Activated naive CD4-positive, alpha-beta T cell treated with anti-CD3 and anti-CD28 coated beads, Interleukin-2, amount 50 U/mL, for 72 hours (primary cell): Measurements from ENCODE around the gene WARS2. TPM values are rescaled to one million over a fixed set of nuclear protein-coding genes. Genes with fewer than 3 reads are reported as not detected.

Source experiments
- ATAC-seq, 2 donors: fragments of 150-1000 bp; cut with Tn5 transposase; 2 replicates each; pipeline ENCODE4 v1.10.0; 2021; ENCODE audit warnings: mild to moderate bottlenecking in 2 of 2, moderate library complexity in 2 of 2
- DNase-seq, 2 donors: peaks; one replicate each; pipeline ENCODE4 v3.0.0; 2021 to 2022; ENCODE audit warnings: low spot score in 2 of 2
- H3K27ac Mint-ChIP-seq, 2 donors: one replicate each; pipeline ENCODE4 v1.8.0; 2022; ENCODE audit warnings: mild to moderate bottlenecking in 2 of 2, mixed read lengths in 2 of 2
- H3K36me3 Mint-ChIP-seq, 2 donors: one replicate each; pipeline ENCODE4 v1.8.0; 2022; ENCODE audit warnings: mixed read lengths in 2 of 2
- H3K9me3 Mint-ChIP-seq, 2 donors: one replicate each; pipeline ENCODE4 v1.8.0; 2022; ENCODE audit warnings: mixed read lengths in 2 of 2
- total RNA-seq, 2 donors: library from RNA; stranded (reverse); gene quantifications; one replicate each; pipeline ENCODE4 v1.2.3, GENCODE V29; 2022

The WARS2 gene
- total RNA-seq, 2 donors from 2014 or later: 19.2 to 22.5 TPM

DNA sequence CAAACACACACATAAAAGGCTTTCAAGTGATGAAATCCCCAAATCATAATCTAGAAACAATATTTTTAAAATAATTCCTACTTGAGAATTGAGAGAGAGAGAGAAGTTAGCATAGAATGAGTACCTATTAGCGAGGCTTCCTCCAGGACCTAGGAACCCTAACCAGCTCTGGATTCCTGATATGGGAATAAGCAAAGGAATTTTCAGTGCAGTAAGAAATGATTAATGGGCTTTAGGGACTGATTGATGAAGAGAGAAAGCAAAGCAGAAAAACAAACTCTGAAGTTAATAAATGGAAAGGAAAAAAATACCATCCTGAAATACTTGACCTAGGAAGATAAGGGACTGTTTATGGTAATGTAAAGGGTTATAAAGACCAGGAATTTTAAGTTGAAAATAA lies 60.6 kb downstream of the WARS2 start:
- Mint-ChIP-seq H3K9me3 (peaks cover 0 to 8% of the 10 kb centered on the region in 2 donors), H3K36me3 (peaks cover 10 to 14% of the 10 kb centered on the region in 2 donors), H3K27ac (no peak overlapping the region)
- DNase-seq (no peak), ATAC-seq (no peak)

GRCh38 chr1:119075614-119076013 lies 64.8 kb downstream of the WARS2 start:
- no peak for DNase-seq

DNA sequence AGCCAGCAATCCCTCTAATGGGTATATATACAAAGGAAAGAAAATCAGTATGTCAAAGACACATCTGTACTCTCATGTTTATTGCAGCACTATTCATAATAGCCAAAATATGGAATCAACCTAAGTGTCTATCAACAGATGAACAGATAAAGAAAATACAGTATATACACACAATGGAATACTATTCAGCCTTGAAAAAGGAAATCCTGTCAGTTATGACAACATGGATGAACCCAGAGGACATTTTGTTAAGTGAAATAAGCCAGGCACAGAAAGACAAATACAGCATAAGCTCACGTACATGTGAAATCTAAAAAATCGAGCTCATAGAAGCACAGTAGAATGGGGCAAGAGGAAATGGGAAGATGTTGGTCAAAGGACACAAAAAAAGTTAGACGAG lies 69.1 kb downstream of the WARS2 start:
- H3K9me3 Mint-ChIP-seq: peaks cover 4 to 7% of the 10 kb centered on the region in 2 donors
- no peak for DNase-seq

More at GRCh38 chr1:119075614-119076013, 64.8 kb downstream of the WARS2 start:
- Mint-ChIP-seq H3K27ac (no peak overlapping the region), H3K9me3 (peaks cover 7 to 12% of the 10 kb centered on the region in 2 donors), H3K36me3 (peaks cover 20 to 21% of the 10 kb centered on the region in 2 donors)
- ATAC-seq: no peak

DNA sequence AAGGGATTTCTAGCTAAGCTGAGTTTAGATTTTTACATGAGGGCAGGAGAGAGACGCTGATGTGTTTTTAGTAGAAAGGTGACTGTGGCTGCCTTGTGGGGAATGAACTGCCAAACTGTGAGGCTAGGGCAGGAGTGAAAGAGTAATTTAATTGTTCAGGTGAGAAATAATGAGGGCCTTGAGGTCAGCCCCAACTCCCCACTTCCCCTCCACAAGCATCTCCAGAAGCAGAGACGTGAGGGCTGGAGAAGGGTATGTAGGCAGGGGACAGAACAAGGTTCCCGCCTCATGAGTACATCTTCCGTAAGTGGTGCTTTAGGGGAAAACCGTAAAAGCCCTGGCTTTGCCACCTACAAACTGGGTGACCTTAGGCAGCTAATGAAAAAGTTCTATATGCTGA lies 70.8 kb downstream of the WARS2 start:
- DNase-seq: no peak
- H3K9me3 Mint-ChIP-seq: peaks cover 4 to 7% of the 10 kb centered on the region in 2 donors
- peaks cover 8 to 12% of the 10 kb centered on the region in 2 donors for H3K36me3 Mint-ChIP-seq
- no peak overlapping the region for H3K27ac Mint-ChIP-seq
- ATAC-seq: no peak

More for the DNA sequence above, 69.1 kb downstream of the WARS2 start:
- no peak overlapping the region for H3K27ac Mint-ChIP-seq
- no peak for ATAC-seq
- H3K36me3 Mint-ChIP-seq: peaks cover 13 to 20% of the 10 kb centered on the region in 2 donors

- Mint-ChIP-seq H3K9me3 (peaks cover 3 to 4% of the 10 kb centered on the region in 2 donors), H3K27ac (no peak overlapping the region), H3K36me3 (peaks cover 6 to 16% of the 10 kb centered on the region in 2 donors)
- DNase-seq (no peak), ATAC-seq (no peak)
These were observed 72.0 kb downstream of the WARS2 start for GRCh38 chr1:119068427-119068826.

- H3K36me3 Mint-ChIP-seq: peaks cover 12 to 31% of the 10 kb centered on the region in 2 donors
- DNase-seq: no peak
- H3K9me3 Mint-ChIP-seq: peaks cover 3 to 6% of the 10 kb centered on the region in 2 donors
- H3K27ac Mint-ChIP-seq: no peak overlapping the region
- no peak for ATAC-seq
These were observed 78.8 kb downstream of the WARS2 start for GRCh38 chr1:119061700-119062099.

DNA sequence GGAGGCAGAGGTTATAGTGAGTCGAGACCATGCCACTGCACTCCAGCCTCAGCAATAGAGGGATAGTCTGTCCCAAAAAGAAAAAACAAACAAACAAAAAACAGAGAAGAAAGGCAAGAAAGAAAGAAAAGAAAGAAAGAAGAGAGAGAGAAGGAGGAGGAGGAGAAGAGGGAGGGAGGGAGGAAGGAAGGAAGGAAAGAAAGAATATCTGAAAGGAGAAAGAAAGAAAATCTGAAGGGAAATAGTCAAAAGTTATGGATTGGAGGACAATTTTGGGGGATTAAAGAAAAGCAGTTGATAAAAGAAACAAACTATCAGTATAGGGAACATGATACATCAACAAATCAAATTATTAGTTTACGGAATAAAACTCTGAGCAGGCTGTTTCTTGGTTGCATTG lies 84.9 kb downstream of the WARS2 start:
- Mint-ChIP-seq H3K27ac (no peak overlapping the region), H3K36me3 (peaks cover 6 to 17% of the 10 kb centered on the region in 2 donors), H3K9me3 (peaks cover 0 to 3% of the 10 kb centered on the region in 2 donors)
- no peak for ATAC-seq
- no peak for DNase-seq

DNA sequence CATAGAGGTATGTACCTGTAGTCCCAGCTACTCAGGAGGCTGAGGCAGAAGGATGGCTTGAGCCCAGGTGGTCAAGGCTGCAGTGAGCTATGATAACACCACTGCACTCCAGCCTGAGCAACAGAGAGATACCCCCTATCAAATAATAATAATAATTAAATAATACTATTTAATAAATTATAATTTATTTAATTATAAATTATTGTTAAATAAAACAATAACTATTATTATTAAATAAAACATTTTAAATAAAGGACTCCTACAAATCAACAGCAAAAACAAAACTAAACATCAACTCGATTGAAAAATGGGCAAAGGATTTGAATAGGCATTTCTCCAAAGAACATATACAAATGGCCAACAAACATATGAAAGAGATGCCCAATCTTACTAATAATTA lies 86.5 kb downstream of the WARS2 start:
- DNase-seq: no peak
- no peak overlapping the region for H3K27ac Mint-ChIP-seq
- H3K36me3 Mint-ChIP-seq: peaks cover 6 to 9% of the 10 kb centered on the region in 2 donors
- no peak for ATAC-seq
- peaks cover 0 to 4% of the 10 kb centered on the region in 2 donors for H3K9me3 Mint-ChIP-seq

GRCh38 chr1:119052267-119052666 lies 88.2 kb downstream of the WARS2 start:
- ATAC-seq: no peak
- peaks cover 6 to 9% of the 10 kb centered on the region in 2 donors for H3K36me3 Mint-ChIP-seq

DNA sequence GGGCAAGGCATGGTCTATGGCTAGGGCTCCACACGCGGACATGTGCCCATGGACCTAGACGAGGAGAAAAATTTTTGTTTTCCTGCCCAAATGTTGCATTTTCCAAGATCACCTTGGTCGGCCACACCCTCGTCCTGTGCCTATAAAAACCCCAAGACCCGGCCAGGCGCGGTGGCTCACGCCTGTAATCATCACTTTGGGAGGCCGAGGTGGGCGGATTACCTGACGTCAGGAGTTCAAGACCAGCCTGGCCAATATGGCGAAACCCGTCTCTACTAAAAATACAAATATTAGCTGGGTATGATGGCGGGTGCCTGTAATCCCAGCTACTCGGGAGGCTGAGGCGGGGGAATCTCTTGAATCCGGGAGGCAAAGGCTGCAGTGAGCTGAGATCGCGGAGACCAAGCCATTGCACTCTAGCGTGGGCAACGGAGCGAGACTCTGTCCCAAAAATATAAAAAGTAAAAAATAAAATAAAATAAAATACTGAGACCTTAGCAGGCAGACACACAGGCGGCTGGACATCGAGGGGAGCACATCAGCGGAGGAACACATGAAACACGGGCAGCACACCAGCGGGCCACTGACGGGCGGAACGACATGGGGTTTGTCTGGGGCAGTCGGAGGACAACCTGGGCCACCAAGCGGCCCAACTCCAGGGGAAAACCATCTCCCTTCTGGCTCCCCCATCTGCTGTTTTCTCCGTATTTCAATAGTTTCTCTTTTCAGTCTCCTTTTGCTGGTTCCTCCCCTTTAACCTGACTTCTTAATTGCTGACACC lies 91.6 kb downstream of the WARS2 start:
- Mint-ChIP-seq H3K36me3 (peaks cover 6 to 14% of the 10 kb centered on the region in 2 donors), H3K27ac (no peak overlapping the region), H3K9me3 (peaks cover 0 to 4% of the 10 kb centered on the region in 2 donors)
- ATAC-seq: no peak
- no peak for DNase-seq

More at GRCh38 chr1:119052267-119052666, 88.2 kb downstream of the WARS2 start:
- H3K27ac Mint-ChIP-seq: no peak overlapping the region
- peaks cover 0 to 4% of the 10 kb centered on the region in 2 donors for H3K9me3 Mint-ChIP-seq
- no peak for DNase-seq

DNA sequence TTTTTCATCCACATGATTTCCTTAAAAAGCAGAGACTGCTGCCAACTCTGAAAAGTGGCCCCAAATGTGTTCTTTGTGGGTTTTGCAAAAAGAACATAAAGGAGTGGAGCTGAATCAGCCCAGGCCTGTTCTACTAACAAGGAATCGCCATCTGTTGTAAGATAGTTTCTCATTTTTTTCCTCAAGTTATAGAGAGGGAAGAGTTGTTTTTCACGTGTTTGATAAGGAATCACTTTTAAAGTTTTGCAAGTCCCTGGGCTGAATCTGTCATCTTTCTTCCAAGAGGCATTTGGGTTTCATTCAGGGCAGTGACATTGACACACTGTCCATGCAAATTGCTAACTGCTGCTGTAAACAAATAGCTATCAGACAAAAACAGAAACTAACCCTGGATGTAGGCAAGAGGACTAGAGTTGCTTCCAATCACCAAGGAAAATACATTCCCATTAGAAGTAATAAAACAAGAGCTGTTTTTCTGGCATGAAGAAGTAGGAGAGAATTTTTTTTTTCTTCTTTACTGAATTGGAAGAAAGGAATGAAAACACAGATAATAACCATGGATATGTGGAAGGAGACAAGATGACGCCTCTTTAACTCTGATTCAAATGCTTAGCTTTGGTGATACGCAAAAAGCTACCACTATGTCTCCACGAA lies 93.5 kb downstream of the WARS2 start:
- H3K9me3 Mint-ChIP-seq: peaks cover 0 to 4% of the 10 kb centered on the region in 2 donors
- DNase-seq: no peak
- H3K27ac Mint-ChIP-seq: no peak overlapping the region
- no peak for ATAC-seq
- peaks cover 0 to 18% of the 10 kb centered on the region in 2 donors for H3K36me3 Mint-ChIP-seq

GRCh38 chr1:119046429-119046784 lies 94.0 kb downstream of the WARS2 start:
- Mint-ChIP-seq H3K9me3 (peaks cover 0 to 4% of the 10 kb centered on the region in 2 donors), H3K36me3 (peaks cover 0 to 18% of the 10 kb centered on the region in 2 donors), H3K27ac (peak overlapping the region in 1 of 2 donors; percentile 58)
- ATAC-seq: no peak
- DNase-seq: no peak

GRCh38 chr1:119045096-119045746 lies 95.2 kb downstream of the WARS2 start:
- H3K36me3 Mint-ChIP-seq: peaks cover 0 to 18% of the 10 kb centered on the region in 2 donors
- no peak overlapping the region for H3K27ac Mint-ChIP-seq
- ATAC-seq: no peak
- peaks cover 0 to 4% of the 10 kb centered on the region in 2 donors for H3K9me3 Mint-ChIP-seq
- no peak for DNase-seq

DNA sequence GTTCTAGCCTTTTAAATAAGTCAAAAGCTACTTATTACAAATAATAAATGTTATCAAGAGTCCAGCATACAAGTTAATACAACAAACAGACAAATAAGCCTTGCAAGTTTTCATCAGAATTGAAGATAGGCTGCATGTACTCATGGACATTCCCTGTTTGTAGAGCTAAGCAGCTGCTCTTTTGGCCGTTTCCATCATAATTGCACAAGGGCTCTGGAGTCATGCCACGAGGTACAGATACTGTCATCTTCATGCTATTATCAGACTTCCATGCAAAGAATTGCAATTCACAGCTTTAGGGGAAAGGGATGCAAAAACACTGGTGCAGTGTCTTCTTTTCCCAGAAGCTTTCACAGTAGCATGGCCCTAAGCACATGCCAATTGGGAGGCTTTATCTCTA lies 99.5 kb downstream of the WARS2 start:
- DNase-seq (no peak), ATAC-seq (no peak)
- Mint-ChIP-seq H3K36me3 (peaks cover 10 to 19% of the 10 kb centered on the region in 2 donors), H3K9me3 (no peaks in the 10 kb centered on the region), H3K27ac (no peak overlapping the region)

DNA sequence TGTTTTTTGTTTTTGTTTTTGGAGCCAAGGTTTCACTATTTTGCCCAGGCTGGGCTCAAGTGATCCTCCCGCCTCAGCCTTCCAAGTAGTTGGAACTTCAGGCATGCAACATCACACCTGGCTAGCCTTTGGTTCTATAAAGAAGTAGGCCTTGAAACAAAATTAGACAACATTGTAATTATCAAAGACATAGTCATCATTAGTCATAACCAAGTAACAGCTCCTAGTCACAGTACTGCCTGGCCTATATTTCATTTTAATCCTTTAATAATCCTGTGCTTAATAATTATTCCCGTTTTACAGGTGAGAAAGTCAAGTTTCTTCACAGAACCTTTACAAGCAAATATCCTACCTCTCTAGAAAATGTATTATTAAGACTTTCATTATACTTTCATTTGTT lies 100.0 kb downstream of the WARS2 start:
- DNase-seq: no peak
- no peak overlapping the region for H3K27ac Mint-ChIP-seq
- H3K36me3 Mint-ChIP-seq: peaks cover 10 to 19% of the 10 kb centered on the region in 2 donors
- no peaks in the 10 kb centered on the region for H3K9me3 Mint-ChIP-seq
- no peak for ATAC-seq

GRCh38 chr1:119038363-119038762 lies 102.1 kb downstream of the WARS2 start:
- ATAC-seq (no peak), DNase-seq (no peak)
- Mint-ChIP-seq H3K27ac (no peak overlapping the region), H3K9me3 (no peaks in the 10 kb centered on the region), H3K36me3 (peaks cover 10 to 23% of the 10 kb centered on the region in 2 donors)

- Mint-ChIP-seq H3K36me3 (peaks cover 24 to 42% of the 10 kb centered on the region in 2 donors), H3K9me3 (no peaks in the 10 kb centered on the region)
- ATAC-seq: no peak
These were observed 106.1 kb downstream of the WARS2 start for GRCh38 chr1:119034359-119034758.

More at GRCh38 chr1:119034359-119034758, 106.1 kb downstream of the WARS2 start:
- no peak overlapping the region for H3K27ac Mint-ChIP-seq
- DNase-seq: no peak
